Adrenal gland (tissue), 5 donors: ENCODE results near the gene NAT9.

ENCODE experiments used
- POLR2A ChIP-seq, 2 donors: fragments of 450-650 bp; IDR thresholded peaks; one replicate each; pipeline ENCODE4 v1.6.1; 2017; ENCODE audit warnings: antibody characterized with exemption in 2 of 2, mild to moderate bottlenecking in 2 of 2, moderate library complexity in 1 of 2
- TF ChIP-seq, protein P1 (sequence below), 6 experiments: fragments of 450-650 bp in 4 of 6; fragments of 200-600 bp in 2 of 6; sonication (generic) in 1 of 6; IDR thresholded peaks; 1 replicate in 5 of 6; 2 replicates in 1 of 6; pipeline versions ENCODE4 v1.5.1 to v1.8.0; 2016 to 2021; ENCODE audit warnings: antibody characterized with exemption in 6 of 6, mild to moderate bottlenecking in 2 of 6, moderate library complexity in 1 of 6
- donor health status: DM: no; HTN: no; CAD: no.

DNA sequence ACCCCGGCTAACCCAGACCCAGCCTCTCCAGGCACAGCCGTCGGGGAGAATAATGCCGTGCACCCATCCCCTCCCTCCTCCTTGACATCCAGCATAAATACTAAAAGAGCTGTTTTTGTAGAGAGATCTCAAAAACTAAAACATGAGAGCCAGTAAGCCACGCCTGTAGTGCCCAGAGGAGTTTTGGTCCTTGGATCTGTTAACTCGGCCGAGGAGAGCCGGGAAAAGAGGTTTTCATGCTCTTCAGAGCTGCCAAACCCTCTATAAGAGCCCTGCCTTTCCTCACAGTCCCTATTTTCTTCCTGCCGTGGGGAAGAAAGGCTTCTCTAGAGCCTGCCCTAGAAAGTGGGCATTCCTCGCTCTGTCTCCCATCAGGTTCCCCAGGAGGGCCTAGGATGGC is 30.2 kb upstream of the NAT9 start:
- TF ChIP-seq, protein P1, sequence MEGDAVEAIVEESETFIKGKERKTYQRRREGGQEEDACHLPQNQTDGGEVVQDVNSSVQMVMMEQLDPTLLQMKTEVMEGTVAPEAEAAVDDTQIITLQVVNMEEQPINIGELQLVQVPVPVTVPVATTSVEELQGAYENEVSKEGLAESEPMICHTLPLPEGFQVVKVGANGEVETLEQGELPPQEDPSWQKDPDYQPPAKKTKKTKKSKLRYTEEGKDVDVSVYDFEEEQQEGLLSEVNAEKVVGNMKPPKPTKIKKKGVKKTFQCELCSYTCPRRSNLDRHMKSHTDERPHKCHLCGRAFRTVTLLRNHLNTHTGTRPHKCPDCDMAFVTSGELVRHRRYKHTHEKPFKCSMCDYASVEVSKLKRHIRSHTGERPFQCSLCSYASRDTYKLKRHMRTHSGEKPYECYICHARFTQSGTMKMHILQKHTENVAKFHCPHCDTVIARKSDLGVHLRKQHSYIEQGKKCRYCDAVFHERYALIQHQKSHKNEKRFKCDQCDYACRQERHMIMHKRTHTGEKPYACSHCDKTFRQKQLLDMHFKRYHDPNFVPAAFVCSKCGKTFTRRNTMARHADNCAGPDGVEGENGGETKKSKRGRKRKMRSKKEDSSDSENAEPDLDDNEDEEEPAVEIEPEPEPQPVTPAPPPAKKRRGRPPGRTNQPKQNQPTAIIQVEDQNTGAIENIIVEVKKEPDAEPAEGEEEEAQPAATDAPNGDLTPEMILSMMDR (IDR thresholded peaks at IDR 0.05), result no peak
- no peak for TF ChIP-seq POLR2A (IDR thresholded peaks at IDR 0.05)
